ENCODE data around the gene EIF6.

GRCh38 chr20:35312318-35312717, 27.7 kb upstream of the EIF6 start:
- no peak for TF ChIP-seq MAX (IDR thresholded peaks at IDR 0.05)
- TF ChIP-seq EZH2 (IDR thresholded peaks at IDR 0.05; ENCODE audit: low read depth, low read length, severe bottlenecking) = no peak
- TF ChIP-seq KDM1A (IDR thresholded peaks at IDR 0.05; ENCODE audit: borderline replicate concordance, low read length) = no peak
- TF ChIP-seq CTCF (IDR thresholded peaks at IDR 0.05; ENCODE audit: control extremely low read depth in 1 of 3, insufficient read depth in 1 of 3, low read depth in 1 of 3, low read length in 3 of 3) = no peak
- TF ChIP-seq TEAD4 (IDR thresholded peaks at IDR 0.05; ENCODE audit: low read depth, low read length) = no peak
- TF ChIP-seq POLR2A (IDR thresholded peaks at IDR 0.05; ENCODE audit: control extremely low read depth in 1 of 2, low read depth in 2 of 2, low read length in 2 of 2) = no peak
- no peak for TF ChIP-seq ZNF274 (IDR thresholded peaks at IDR 0.05; ENCODE audit: borderline replicate concordance, extremely low read depth, low read length)
- TF ChIP-seq ATF3 (IDR thresholded peaks at IDR 0.05; ENCODE audit: insufficient read depth, low read depth, low read length) = no peak
- no peak for TF ChIP-seq RBBP5 (IDR thresholded peaks at IDR 0.05; ENCODE audit: borderline replicate concordance, low read depth, low read length)
- TF ChIP-seq SIN3A (conservative IDR thresholded peaks at IDR 0.05 in 1 of 2, IDR thresholded peaks at IDR 0.05 in 1 of 2; ENCODE audit: low read depth in 1 of 2, low read length in 2 of 2) = no peak
- no peak for TF ChIP-seq EGR1 (IDR thresholded peaks at IDR 0.05; ENCODE audit: borderline replicate concordance, low read depth, low read length)

Data from H1 (cell line).